GM23248 (cell line): ENCODE results near the gene ACTL6B. TPM values are rescaled to one million over a fixed set of nuclear protein-coding genes. Genes with fewer than 3 reads are reported as not detected.

Experiments
- DNase-seq: peaks from one replicate; pipeline ENCODE4 v3.0.0-alpha.2; 2015
- H2AFZ ChIP-seq: fragments of 200-600 bp; sonication (generic); 2 replicates; pipeline ENCODE4 v1.6.1; 2016; ENCODE audit warnings: antibody characterized with exemption
- H3F3A ChIP-seq: fragments of 200-600 bp; sonication (generic); 2 replicates; pipeline ENCODE4 v1.6.1; 2016; ENCODE audit warnings: mild to moderate bottlenecking, antibody characterized with exemption, mixed run types; ENCODE audit not compliant: insufficient read depth
- H3K27ac ChIP-seq: fragments of 200-600 bp; sonication (generic); 2 replicates; pipeline ENCODE4 v1.5.1; 2016; ENCODE audit warnings: mild to moderate bottlenecking
- H3K27me3 ChIP-seq: fragments of 200-600 bp; sonication (generic); replicated peaks from 2 replicates; pipeline ENCODE4 v1.6.1; 2016; ENCODE audit warnings: mild to moderate bottlenecking; ENCODE audit not compliant: insufficient read depth
- H3K36me3 ChIP-seq: fragments of 200-600 bp; sonication (generic); 2 replicates; pipeline ENCODE4 v1.6.1; 2016; ENCODE audit warnings: low read depth, mild to moderate bottlenecking
- H3K4me1 ChIP-seq: fragments of 200-600 bp; sonication (generic); 2 replicates; pipeline ENCODE4 v1.6.1; 2016; ENCODE audit warnings: mild to moderate bottlenecking; ENCODE audit not compliant: insufficient read depth
- H3K4me2 ChIP-seq: fragments of 200-600 bp; sonication (generic); one replicate; pipeline ENCODE4 v1.6.1; 2016; ENCODE audit warnings: mild to moderate bottlenecking; ENCODE audit not compliant: unreplicated experiment
- H3K4me3 ChIP-seq: fragments of 200-600 bp; sonication (generic); 2 replicates; pipeline ENCODE4 v1.5.1; 2016; ENCODE audit warnings: mild to moderate bottlenecking
- H3K79me2 ChIP-seq: fragments of 200-600 bp; sonication (generic); 2 replicates; pipeline ENCODE4 v1.6.1; 2016; ENCODE audit warnings: mild to moderate bottlenecking; ENCODE audit not compliant: insufficient read depth
- H3K9ac ChIP-seq: fragments of 200-600 bp; sonication (generic); 2 replicates; pipeline ENCODE4 v1.6.1; 2016; ENCODE audit warnings: mild to moderate bottlenecking
- H3K9me2 ChIP-seq: fragments of 200-600 bp; sonication (generic); 2 replicates; pipeline ENCODE4 v1.6.1; 2016; ENCODE audit warnings: mixed run types, mild to moderate bottlenecking, moderate library complexity; ENCODE audit not compliant: insufficient read depth
- H3K9me3 ChIP-seq: fragments of 200-600 bp; sonication (generic); one replicate; pipeline ENCODE4 v1.6.1; 2017; ENCODE audit warnings: low read depth
- H4K20me1 ChIP-seq: fragments of 200-600 bp; sonication (generic); 2 replicates; pipeline ENCODE4 v1.6.0; 2016; ENCODE audit not compliant: insufficient read depth
- EZH2 ChIP-seq: fragments of 200-600 bp; sonication (generic); IDR thresholded peaks from 2 replicates; pipeline ENCODE4 v1.6.1; 2018; ENCODE audit warnings: antibody characterized with exemption, mild to moderate bottlenecking; ENCODE audit not compliant: insufficient read depth, poor library complexity, severe bottlenecking
- EZH2phosphoT487 ChIP-seq: fragments of 200-600 bp; sonication (generic); IDR thresholded peaks from 2 replicates; pipeline ENCODE4 v1.6.1; 2018; ENCODE audit warnings: antibody characterized with exemption, moderate library complexity, mild to moderate bottlenecking, low read depth; ENCODE audit not compliant: insufficient read depth
- WGBS, 2 experiments: methylation state at CpG; one replicate each; pipeline ENCODE4 v1.1.6; 2015 to 2017; ENCODE audit warnings: low lambda C conversion rate in 2 of 2, low coverage in 1 of 2; ENCODE audit errors: missing lambda C conversion rate in 2 of 2; 5-methylcytosine and 5-hydroxymethylcytosine counted together
- in situ Hi-C: fragments of 300-500 bp; cut with MboI; formaldehyde crosslinking; loops from 2 replicates; pipeline ENCODE4 v1.15.0; 2020
- polyA plus RNA-seq: library from polyadenylated mRNA; unstranded; fragments of >200 nt; fragmentation: Nextera tagmentation; extraction: Ambion mirVana; gene quantifications from 2 replicates; pipeline ENCODE4 v1.2.1, GENCODE V29; 2016
- total RNA-seq: library from RNA; depleted of rRNA; stranded (reverse); fragments of >200 nt; shearing (Covaris generic); gene quantifications from 2 replicates; pipeline ENCODE4 v1.2.3, GENCODE V29; 2014

ACTL6B gene
- total and polyA plus RNA-seq, 2 experiments from 2014 or later = not detected

DNA sequence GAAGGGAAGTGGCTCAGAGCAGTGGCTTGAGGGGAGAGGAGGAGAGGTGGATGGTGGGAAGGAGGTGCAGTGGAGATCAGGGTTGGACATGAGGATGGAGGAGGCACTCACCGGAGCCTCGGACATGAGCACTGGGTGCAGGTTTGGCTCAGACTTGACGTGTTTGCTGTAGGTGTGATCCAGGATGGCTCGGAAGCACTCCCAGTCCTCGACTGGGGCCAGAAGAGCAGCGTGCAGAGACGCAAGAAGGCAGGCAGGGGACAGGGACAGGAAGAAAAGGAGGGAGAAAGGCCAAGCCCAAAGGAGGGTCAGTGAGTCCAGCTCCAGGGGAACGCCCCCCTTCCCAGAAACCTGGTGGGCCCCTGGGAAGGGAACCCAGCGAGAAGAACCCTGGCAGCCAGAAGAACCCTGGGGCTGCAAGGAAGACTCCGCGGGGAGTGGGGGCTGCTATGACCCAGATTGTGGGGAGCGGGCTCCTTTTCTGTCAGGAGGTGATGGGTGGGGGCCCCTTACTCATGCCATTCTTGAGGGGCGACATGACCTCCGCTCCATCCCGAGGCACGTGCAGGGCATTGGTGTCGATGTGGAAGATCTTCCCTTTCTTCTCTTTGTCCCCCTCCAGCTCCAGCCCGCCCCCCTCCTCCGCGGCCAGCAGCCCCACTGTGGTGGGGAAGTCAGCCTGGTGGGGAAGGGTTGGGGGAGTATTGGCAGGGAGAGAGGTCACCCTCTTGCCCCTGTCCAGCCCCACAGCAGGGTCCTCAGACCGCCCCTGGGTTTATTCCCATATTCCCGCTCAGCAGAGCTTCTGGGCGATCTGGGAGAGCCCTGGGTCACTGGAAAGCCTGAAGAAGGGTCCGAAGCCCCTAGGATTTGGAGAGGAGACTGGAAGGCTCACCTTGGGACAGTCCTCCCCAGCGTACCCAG lies 1.1 kb downstream of the ACTL6B start:
- no peak overlapping the region for H2AFZ ChIP-seq
- no peaks in the 10 kb centered on the region for H3K9me2 ChIP-seq
- H3K27ac ChIP-seq = no peak overlapping the region
- peaks cover 19% of the 10 kb centered on the region for H3K27me3 ChIP-seq
- no peak overlapping the region for H3K4me2 ChIP-seq
- H3K36me3 ChIP-seq = no peaks in the 10 kb centered on the region
- H3K9ac ChIP-seq = no peak overlapping the region
- no peaks in the 10 kb centered on the region for H3K9me3 ChIP-seq
- no peaks in the 10 kb centered on the region for H3K4me1 ChIP-seq
- no peaks in the 10 kb centered on the region for H3K79me2 ChIP-seq
- WGBS, 2 experiments = 32 to 36% methylated on average over 22 to 23 of the region's 25 CpGs
- H3K4me3 ChIP-seq = no peak overlapping the region
- no peaks in the 10 kb centered on the region for H4K20me1 ChIP-seq
- DNase-seq = no peak
- in situ Hi-C loops = no loop called here
- H3F3A ChIP-seq = no peaks in the 10 kb centered on the region
- no peak for TF ChIP-seq EZH2phosphoT487
- no peak for TF ChIP-seq EZH2

DNA sequence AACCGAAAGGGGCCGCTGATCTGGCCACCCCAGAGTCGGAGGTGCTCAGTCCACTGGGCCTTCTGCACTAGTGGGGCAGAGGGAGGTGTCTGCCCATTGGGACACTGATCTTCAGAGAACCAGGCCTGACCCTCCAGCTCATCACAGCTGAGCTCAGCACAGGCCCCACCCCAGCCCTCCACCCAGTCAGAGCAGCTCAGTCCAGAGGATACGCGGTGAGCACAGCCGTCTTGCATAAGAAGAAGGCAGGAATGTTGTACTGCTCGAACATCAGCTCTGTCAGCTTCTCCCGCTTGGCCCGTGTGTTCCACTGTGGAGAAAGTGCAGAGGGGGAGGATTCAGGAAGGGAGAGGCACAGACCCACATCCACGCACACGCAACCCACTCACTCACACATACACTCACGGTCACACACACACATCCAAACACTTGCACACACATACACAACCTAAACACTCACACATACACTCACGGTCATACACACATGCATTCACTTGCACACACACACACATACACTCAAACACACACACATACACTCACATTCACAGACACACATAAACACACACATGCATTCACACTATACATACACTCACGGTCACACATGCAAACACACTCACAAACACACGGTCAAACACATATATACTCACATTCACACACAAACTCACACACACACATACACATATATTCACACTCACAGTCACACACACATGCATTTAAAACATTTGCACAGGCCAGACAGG lies 6.3 kb downstream of the ACTL6B start:
- Histone ChIP-seq H3K36me3 (no peaks in the 10 kb centered on the region), H3K4me3 (no peak overlapping the region), H3K79me2 (no peaks in the 10 kb centered on the region), H3K27ac (no peak overlapping the region), H3K9me2 (no peaks in the 10 kb centered on the region), H3K9me3 (no peaks in the 10 kb centered on the region), H3K9ac (no peak overlapping the region), H2AFZ (no peak overlapping the region), H3K4me1 (no peaks in the 10 kb centered on the region), H3K4me2 (no peak overlapping the region), H3F3A (no peaks in the 10 kb centered on the region), H3K27me3 (peaks cover 9% of the 10 kb centered on the region; the same call in 1 of the 2 replicates), H4K20me1 (no peaks in the 10 kb centered on the region)
- in situ Hi-C loops = no loop called here
- 47 to 48% methylated on average over 14 to 15 of the region's 15 CpGs for WGBS, 2 experiments
- DNase-seq = peak; percentile 20
- TF ChIP-seq EZH2 (no peak), EZH2phosphoT487 (no peak)

DNA sequence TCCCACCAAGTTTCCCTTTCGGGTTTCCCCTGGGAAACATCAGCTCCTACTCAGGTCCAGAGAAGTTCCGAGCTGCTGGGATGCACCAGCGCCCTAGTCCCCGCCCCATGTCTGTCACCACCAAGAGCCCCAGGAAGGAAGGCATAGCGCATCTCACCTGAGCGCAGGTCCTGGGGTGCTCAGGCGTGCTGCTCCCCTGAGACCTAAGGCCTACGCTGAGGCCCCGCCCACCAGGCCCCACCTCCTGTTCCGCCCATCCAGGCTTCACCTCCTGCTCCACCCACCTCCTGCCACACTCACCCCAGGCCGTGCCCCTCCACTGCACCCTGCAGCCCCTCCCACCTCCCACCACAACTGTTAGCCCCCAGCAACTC lies 13.7 kb downstream of the ACTL6B start:
- no peaks in the 10 kb centered on the region for H3K9me3 ChIP-seq
- H3K27me3 ChIP-seq = no peaks in the 10 kb centered on the region; the same call in 1 of the 2 replicates
- H2AFZ ChIP-seq = no peak overlapping the region
- TF ChIP-seq EZH2phosphoT487 = no peak
- no peak for TF ChIP-seq EZH2
- DNase-seq = no peak
- H3K27ac ChIP-seq = no peak overlapping the region
- H3K4me2 ChIP-seq = no peak overlapping the region
- H3K36me3 ChIP-seq = no peaks in the 10 kb centered on the region
- H3K4me3 ChIP-seq = no peak overlapping the region
- H3K79me2 ChIP-seq = no peaks in the 10 kb centered on the region
- H3K4me1 ChIP-seq = no peaks in the 10 kb centered on the region
- H3K9ac ChIP-seq = no peak overlapping the region
- no peaks in the 10 kb centered on the region for H4K20me1 ChIP-seq
- H3K9me2 ChIP-seq = no peaks in the 10 kb centered on the region
- H3F3A ChIP-seq = no peaks in the 10 kb centered on the region
- in situ Hi-C loops = no loop called here
- WGBS, 2 experiments = 35 to 61% methylated on average over 5 to 11 of the region's 11 CpGs

DNA sequence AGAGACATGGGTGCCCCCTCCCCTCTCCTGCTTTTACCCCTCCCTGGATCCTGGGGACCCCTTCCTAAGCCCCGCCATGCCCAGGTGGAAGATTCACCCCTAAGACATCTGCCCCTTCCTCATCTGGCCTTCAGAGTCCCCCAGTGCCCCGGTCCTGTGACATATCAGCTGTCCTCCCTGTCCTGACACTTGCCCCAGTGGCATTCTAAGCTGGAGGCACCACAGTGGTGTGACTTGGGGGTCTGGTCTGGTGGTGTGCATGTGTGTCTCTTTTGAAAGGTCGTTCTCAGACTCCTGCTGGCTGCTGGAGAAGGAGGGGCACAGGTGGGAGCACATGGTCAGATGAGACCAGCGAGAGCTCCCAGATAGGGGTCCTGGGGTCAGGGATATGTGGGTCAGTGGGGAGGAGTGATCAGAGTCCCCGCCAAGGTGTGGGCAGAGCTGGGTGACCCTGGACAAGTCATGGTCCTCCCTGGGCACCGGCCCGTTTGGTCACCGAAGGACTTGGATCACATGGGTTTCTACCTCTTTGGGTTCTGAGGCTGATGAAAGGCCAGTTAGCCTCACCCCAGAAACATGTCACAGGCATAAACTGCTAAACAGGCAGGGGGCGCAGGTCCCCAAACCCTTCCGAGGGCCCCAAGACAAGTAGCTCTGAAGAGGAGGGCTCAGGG lies 14.3 kb downstream of the ACTL6B start:
- no peak overlapping the region for H2AFZ ChIP-seq
- H3K27me3 ChIP-seq = no peaks in the 10 kb centered on the region; the same call in 1 of the 2 replicates
- H3K4me1 ChIP-seq = no peaks in the 10 kb centered on the region
- H3K9me2 ChIP-seq = no peaks in the 10 kb centered on the region
- H3K27ac ChIP-seq = no peak overlapping the region
- no peak for DNase-seq
- H3K36me3 ChIP-seq = no peaks in the 10 kb centered on the region
- H3K9ac ChIP-seq = no peak overlapping the region
- H3K4me2 ChIP-seq = no peak overlapping the region
- H3K4me3 ChIP-seq = no peak overlapping the region
- in situ Hi-C loops = no loop called here
- H3K79me2 ChIP-seq = no peaks in the 10 kb centered on the region
- H4K20me1 ChIP-seq = no peaks in the 10 kb centered on the region
- no peaks in the 10 kb centered on the region for H3F3A ChIP-seq
- H3K9me3 ChIP-seq = no peaks in the 10 kb centered on the region
- 62 to 63% methylated on average over 10 of the region's 10 CpGs for WGBS, 2 experiments
- no peak for TF ChIP-seq EZH2
- no peak for TF ChIP-seq EZH2phosphoT487
